HG03196 (cell line): ENCODE measurements around the gene NCK1.
A peak's percentile ranks its signal among the peaks of the same experiment; 100 is the strongest.

Source experiments
- ATAC-seq: cut with Tn5 transposase; IDR thresholded peaks from one replicate; pipeline ENCODE4 v1.9.1; 2021; ENCODE audit not compliant: unreplicated experiment

The NCK1 gene

DNA sequence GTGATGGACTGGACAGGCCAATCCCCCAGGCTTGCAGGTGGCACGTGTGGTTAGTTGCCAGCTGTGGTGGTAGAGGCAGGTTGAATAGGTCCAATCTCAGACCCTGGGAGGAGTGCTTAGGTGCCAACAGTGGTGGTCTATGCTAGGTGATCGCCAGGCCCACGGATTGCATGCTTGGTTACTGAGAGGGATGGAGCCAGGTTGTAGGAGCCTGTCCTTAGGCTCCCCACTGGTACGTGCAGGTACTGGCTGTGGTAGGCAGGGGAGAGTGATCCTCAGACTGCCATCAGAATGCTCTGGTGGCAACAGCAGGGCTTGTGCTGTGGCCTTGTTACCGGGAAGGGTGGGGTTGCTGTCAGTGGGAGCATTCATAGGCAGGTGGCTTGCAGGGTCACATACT, 44.7 kb downstream of the NCK1 start:
- no peak for ATAC-seq

DNA sequence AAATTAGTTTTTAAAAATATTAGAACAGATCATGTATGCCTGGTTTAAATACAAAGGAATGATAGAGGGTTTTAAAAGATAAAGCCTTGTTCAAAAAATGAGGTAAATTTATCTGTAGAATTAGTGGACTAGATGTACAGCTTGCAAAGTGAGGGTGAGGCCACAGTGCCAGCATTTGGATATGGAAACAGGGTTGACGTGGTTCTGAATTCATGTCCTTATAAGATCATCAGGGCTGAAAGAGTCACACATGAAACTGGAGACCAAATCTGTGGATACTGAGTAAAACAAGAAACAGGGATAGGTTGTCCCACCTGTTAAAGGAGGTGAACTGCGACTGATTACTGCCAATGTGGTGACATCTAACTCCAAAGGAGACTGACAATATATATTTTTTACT, 46.3 kb downstream of the NCK1 start:
- ATAC-seq, result no peak

DNA sequence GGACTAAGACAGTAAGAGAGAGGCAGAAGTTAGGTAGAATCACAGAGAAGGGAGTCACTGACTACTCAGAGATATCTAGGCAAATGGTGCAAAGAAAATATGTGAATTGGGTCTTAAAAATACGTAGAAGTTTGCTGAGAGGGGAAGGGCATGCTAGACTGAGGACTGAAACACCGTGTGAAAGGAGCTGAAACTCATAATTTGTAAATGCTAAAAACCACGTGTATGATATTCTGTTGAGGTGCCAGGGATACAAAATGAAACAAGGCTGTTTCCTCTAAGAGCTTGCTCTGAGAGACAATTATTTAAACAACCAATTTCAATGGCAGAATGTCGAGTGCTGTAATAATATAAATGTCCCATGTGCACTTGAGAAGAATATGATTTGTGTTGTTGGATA, 47.2 kb downstream of the NCK1 start:
- no peak for ATAC-seq

DNA sequence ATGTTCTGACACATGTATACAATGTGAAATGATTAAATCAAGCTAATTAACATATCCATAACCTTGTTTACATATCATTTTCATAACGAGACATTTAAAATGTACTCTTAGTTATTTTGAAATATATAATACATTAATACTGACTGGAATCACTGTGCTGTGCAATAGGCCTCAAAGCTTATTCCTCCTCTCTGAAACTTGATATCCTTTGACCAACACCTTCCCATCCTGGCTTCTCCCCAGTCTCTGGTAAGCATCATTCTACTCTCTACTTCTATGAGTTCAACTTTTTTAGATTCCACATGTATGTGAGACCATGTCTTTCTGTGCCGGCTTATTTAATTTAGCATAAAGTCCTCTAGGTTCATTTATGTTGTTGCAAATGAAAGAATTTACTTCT, 48.7 kb downstream of the NCK1 start:
- no peak for ATAC-seq

DNA sequence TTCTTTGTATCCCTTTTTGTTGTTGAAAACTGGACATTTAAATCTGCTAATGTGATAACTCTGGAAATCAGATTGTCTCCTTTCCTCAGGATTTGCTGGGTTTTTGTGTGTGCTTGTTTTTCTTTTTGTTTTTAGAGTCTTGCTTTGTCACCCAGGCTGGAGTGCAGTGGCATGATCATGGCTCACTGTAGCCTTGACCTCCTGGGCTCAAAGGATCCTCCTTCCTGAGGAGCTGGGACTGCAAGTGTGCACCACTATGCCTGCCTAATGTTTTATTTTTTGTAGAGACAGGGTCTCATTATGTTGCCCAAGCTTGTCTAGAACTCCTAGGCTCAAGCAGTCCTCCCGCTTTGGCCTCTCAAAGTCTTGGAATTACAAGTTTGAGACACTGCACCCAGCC, 51.2 kb downstream of the NCK1 start:
- no peak for ATAC-seq

GRCh38 chr3:136914739-136915138, 52.7 kb downstream of the NCK1 start:
- ATAC-seq, result no peak

GRCh38 chr3:136916223-136916622, 54.2 kb downstream of the NCK1 start:
- ATAC-seq, result no peak

GRCh38 chr3:136919799-136920580, 58.0 kb downstream of the NCK1 start:
- no peak for ATAC-seq

GRCh38 chr3:136920904-136921611, 59.0 kb downstream of the NCK1 start:
- no peak for ATAC-seq

DNA sequence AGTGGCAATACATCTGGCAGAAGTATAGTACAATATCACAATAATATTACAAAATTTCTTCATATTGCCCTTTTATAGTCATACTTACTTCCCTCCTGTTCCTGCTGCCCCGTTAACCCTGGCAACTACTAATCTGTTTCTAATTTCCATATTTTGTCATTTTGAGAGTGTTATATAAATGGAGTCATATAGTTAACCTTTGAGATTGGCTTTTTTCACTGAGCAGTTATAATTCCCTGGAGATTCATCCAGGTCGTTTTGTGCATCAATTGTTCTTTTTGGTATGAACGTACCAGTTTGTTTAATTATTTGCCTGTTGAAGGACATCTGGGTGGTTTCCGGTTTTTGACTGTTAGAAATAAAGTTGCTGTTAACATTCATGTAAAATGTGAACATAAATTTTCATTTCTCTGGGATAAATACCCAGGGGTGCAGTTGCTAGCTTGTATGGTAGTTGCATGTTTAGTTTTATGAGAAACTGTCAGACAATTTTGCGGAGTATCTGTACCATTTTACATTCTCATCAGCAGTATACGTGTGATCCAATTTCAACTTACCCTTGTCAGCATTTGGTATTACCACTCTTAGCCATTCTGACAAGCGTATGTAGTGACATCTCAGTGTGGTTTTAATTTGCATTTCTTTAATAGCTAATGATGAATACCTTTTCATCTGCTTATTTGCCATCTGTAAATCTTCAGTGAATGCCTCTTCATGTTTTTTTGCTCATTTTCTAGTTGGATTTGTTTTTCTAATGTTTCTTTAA, 63.6 kb downstream of the NCK1 start:
- peak; percentile 45 for ATAC-seq

DNA sequence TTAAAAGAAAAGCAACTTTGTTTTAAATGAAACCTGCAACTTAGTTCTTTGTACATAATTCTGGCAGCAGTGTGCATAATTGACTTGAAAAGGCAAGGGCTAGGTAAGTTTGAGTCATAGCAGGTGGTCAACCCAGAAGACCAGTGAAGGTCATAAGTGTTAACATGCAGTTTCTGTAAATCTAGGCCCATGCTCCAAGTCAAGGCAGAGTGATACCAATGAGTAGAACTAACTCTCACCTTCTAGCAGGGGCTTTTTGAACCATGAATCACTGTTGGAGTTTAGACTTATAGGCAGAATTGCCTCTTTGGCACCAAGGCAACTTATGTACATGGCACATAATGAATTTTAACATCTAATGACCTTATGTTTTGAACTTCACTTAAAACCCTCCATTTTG, 66.2 kb downstream of the NCK1 start:
- ATAC-seq, result no peak

GRCh38 chr3:136929977-136930670, 68.1 kb downstream of the NCK1 start:
- ATAC-seq, result no peak

DNA sequence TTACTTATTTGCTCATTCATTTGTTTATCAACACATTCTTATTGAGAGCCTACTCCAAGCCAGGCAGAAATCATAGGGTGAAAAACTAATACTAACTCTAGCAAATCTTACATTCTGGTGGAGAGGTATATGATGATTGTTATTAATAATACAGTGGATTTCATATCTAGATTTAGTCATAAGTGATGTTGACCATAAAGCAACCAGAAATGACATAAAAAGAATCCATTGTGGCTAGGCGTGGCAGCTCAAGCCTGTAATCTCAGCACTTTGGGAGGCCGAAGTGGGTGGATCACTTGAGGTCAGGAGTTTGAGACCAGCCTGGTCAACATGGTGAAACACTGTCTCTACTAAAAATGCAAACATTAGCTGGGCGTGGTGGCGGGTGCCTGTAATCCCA, 69.6 kb downstream of the NCK1 start:
- ATAC-seq, result no peak

DNA sequence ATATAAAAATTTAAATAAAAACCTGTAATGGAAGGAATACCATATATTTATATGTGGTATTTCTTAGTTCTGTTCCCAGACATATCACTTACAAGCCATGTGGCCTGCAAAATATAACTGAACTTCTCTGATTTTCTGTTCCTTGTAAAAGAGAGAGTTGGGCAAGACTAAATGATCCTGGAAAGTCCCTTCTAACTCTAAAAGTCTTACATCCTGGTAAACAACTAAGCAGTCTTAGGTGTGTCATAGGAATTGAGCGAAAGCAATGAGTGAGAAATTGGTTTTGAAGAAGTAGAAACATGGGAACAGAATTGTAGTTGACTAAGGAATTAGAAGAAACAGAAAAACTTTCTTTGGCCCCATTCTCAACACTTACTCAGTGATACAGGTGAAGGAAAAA, 70.5 kb downstream of the NCK1 start:
- no peak for ATAC-seq

DNA sequence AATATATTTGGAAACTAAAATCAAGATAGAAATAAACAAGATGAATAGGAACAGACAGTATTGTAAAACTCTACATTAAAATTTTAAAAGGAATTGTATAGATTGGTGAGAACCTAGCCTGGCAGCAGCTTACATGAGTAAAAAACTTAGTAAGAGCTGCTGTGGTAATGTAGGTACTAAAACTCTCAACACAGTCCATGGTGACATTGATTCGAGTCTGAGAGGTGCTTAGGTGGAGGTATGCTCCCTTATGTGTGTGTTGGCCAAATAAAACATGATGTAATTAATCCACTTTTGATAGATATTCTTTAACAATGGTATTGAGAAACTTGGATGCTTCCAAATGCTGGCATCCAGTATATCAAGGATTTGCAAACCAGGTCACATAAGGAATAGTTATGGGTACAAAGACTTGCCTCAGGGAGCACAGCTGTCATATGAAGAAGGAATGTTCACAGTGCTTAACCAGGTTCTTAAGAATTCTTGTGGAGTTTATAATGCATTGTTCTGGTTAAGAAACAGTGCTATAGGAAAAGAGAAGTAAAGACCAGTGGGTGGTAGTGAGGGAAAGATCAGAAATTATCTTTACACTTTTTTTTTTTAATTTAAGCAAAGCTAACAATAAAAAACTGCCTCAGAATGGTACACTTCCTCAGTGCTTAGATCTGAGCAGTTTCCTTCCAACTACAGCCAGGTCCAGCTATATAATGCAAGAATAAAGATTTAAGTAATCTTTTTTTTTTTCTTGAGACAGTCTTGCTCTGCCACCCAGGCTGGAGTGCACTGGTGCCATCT, 71.2 kb downstream of the NCK1 start:
- no peak for ATAC-seq

DNA sequence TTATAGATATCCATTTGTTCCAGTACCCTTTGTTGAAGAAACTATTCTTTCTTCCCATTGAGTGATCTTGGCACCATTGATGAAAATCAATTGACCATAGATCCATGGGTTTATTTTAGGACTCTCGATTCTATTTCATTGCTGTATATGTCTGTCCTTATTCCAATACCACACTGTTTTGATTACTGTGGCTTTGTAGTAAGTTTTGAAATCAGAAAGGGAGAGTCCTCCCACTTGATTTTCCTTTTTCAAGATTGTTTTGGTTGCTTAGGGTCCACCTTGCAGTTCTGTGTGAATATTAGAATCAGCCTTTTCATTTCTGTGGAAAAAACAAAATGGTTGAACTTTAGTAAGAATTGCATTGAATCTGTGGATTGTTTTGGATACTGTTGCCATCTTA, 75.2 kb downstream of the NCK1 start:
- no peak for ATAC-seq

DNA sequence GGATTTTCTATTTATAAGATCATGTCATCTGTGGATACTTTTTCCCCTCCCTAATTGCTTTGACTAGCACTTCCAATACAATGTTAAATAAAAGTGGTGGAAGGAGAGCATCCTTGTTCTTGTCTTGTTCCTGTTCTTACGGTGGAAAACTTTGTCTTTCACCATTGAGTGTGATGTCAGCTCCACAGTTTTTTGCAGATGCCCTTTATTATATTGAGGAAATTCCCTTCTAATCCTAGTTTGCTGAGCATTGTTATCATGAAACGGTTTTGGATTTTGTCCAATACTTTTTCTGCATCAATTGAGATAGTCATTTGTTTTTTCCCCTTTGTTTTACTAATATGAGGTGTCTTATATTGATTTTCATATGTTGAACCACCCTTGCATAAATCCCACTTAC, 75.8 kb downstream of the NCK1 start:
- no peak for ATAC-seq

- ATAC-seq, result no peak
Observed at GRCh38 chr3:136938334-136938733, 76.3 kb downstream of the NCK1 start.

GRCh38 chr3:136939489-136939888, 77.5 kb downstream of the NCK1 start:
- no peak for ATAC-seq

DNA sequence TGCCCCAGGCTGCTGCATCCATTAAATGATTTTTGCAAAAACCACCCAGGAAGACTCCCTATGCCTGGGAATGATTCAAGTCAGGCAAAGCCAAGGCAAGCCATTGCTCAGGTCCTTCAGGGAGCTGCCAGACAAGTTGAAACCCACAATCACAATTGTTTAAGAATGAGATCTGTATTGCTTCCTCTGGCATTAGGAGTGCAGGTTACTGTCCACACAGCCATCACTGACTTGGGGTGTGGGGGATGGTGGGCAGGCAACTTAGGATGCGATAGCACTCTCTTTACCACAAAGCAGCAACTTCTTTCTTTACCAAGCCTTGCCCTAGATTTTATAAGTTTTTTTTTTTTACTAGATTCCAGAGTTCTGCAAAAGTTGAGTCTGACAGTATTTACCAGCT, 80.8 kb downstream of the NCK1 start:
- ATAC-seq, result no peak

- no peak for ATAC-seq
Observed at GRCh38 chr3:136943436-136943835, 81.4 kb downstream of the NCK1 start.
